ENCODE measurements around the gene AKAP10.
A peak's percentile ranks its signal among the peaks of the same experiment; 100 is the strongest.
"Not testable (repeated sequence)": the region's sequence is repeated elsewhere in the genome, so short reads cannot be mapped to it uniquely, and the experiment has no call there.

Gene AKAP10

DNA sequence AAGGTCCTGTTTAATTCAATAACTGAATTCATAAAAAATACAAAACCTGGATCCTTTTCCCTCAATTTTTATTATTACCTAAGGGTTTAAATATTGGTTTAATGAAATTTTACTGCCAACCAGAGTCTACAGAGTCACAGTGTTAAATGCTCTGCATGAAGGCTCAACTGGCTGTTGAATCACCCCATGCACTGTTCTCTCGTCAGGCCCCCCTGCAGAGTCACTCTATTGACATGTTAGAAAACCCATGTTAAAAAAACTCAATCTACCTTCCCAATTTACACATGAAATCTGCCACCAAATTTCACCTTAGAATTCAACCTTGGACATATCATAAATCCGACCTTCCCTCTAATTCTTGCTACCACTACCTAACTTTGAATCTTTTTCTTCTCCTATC is 66.6 kb downstream of the AKAP10 start:
- DNase-seq: no peak

DNA sequence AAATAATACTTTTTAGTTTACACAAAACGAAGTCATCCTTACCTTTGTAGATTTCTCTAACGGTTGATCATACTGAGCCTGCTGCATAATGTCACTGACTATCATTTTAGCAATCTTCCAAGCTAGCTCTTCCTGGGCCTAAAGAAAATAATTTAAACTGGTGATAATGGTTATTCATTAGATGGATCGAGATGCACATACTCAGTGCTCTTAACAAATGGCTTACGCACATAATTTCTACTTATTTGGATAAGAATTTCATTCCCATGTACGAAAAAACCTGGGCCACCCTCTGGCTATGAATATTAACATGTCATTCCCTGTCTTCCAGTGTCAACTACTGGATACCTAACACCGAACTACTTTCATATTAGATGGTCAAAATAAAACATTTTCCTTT is 68.5 kb downstream of the AKAP10 start:
- no peak for DNase-seq

DNA sequence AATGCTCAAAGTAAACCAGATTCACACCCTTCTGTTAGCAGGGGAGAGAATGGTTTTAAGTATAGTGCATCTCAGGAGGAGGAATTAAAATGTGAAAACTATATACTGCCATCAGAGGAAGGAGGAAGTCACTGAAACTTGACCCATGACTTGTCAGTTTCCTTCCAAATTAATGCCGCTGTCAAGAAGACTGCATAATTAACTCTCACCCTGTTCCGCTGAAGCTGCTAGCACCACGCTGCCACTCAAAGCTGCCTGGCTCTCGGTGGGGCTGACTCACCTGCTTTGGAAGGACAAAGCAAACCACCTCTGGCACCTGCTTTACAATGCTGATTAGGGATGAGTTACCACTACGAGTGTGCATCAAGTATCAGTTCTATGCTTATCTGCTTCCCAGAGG is 72.1 kb downstream of the AKAP10 start:
- DNase-seq: no peak

DNA sequence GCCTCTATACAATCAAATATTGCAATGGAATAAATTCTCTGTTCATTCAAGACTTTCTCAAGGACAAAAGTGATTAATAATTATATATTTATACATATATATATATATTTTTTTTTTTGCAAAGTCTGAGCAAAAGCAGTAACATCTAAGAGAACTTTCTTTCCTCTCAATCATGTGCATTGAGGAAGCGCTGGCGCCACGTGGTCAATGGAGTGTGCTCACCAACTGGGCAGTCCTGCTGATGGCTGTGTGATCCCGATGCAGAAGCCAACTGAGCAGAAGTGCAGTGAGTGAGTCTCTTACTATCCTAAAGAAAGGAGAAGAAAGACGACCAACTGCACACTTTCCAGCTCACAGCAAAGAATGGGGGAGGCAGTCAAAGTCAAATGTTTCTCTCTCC is 72.7 kb downstream of the AKAP10 start:
- no peak for DNase-seq

DNA sequence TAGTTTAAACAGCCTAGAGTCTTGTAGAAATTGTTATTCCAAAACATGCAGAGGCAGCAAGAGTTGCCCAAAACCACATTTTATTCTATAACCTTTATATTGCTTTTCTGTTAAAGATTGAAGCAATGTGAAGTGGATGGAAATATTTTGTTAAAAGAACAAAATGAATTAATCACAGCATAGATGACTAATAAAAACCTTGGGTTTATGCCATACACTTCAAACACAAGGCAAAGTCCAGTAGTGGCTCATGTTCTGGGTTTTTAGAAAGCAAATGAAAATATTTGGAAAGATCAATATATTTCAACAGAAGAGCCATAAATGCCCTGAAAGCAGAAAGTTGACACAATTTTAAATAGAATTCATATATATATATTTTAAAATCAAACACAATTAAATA is 73.2 kb downstream of the AKAP10 start:
- no peak for DNase-seq

DNA sequence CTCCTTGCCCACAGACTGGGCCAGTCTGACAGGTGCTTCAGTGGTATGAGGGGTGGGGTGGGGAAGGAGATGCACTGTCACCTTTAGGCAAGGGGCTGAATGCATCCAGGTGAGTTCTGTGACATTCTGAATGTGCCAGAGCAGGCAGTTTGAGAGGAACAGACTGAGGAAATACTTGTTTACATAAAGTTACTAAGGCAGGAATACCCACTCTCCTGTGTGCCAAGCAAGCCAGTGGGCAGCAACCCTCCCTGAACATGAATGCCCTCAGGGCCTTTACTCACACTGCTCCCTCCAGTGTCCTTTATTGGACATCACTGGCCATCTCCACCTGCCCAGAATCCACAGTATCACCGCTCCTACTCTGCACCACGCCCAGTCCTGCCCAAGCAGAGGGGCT is 76.8 kb downstream of the AKAP10 start:
- no peak for DNase-seq

DNA sequence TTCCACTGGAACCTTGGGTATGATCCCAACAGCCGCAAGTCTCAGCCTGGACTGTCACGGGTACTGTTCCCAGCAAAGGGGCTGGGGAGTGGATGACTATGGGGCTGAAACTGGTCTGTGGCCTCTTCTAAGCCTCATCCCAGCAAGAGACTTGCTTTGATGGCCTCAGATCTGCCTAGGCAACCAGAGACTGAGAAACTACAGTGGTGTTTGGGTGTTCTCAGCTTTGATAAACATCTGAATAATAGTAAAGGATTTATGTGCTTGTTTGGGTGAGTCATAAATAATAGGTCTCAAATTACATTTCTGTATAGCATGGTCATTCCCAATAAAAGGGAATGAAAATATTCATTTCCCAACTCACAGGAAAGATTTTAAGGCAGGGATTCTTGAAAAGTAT is 79.7 kb downstream of the AKAP10 start:
- DNase-seq: no peak

DNA sequence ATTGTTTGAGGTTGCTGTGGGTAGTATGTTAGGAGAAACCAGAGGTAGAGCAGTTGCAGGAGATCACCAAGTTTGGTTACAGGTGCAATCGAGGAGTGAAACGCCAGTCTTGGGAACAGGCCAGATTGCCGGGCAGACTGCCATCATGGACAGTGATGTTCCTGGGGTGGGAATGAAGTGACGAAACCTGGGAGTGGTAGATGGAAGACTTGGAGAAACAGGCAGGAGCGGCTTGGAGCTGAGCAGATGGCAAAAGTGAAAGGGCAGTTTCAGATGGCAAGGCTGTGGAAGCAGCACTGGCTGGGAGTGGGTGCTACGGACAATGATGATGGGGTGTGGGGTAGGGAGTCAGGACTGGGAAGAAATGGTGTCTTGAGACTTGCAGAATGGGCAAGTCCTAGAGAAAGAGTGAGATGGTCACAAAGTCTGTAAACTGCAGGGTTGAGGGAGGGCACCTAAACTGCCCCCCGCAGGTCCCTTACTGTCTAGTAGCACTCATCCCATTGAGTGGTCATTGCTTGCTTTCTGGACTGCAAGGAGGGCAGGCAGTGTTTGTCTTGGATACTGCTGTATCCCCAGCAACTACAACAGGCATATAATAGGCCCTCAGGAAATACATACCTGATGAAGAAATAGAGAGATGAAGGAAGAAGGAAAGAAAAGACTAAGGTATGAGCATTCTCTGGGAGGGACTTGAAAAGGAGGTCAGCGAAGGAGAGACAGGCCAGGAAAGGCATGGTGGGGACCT is 80.4 kb downstream of the AKAP10 start:
- no peak for DNase-seq

DNA sequence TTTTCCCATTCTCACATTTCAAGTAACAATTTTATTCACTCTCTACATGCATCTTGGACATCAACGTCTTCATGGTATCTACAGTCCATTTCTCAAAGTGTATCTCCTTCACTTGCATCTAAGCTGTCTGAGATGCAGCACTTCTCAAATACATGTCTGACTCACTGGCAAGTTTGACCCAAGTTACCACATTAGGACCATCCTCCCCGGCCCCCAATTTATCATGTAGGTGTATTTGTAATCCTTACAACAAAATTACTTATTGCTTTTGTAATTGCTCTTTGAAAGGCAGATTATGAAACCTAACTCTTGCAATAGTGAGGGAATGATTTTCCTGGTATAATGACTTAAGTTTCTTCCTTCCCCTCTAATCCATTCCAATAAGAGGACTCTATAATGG is 80.9 kb downstream of the AKAP10 start:
- DNase-seq: no peak

DNA sequence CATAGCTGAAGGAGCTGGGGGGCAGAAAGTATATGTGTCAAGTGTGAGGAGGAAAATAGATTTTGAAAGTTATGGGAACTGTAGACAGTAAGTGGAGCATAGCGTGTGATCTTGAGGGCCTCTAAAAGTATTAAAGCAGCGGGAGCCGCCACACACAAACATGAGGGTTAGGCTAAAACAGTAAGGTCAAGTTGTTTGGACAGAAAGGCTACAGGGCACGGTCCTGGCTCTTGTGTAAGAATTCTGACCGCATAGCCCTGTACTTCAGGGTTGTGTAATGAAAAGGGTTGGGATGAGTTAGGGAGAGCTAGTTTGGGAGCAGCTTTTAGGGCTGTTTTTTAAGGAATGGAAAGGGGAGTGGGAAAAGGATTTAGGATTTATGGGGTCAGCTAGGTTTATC is 87.1 kb downstream of the AKAP10 start:
- DNase-seq: not testable (repeated sequence)

DNA sequence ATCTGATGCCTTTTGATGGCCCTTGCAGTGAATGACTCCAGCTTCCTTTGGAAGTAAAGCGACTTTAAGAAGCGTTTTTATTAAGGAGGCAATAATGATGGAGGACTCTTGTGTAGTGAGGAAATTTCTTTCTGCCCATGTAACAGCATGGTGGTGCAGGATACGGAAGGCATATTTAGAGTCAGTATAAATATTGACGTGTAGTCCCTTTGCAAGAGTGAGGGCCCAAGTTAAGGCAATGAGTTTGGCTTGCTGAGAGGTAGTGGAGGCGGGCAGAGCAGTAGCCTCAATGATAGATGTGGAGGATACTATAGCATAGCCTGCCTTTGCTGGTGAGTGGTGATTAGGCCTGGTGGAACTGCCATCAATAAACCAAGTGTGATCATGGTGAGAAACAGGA is 87.6 kb downstream of the AKAP10 start:
- DNase-seq: not testable (repeated sequence)

DNA sequence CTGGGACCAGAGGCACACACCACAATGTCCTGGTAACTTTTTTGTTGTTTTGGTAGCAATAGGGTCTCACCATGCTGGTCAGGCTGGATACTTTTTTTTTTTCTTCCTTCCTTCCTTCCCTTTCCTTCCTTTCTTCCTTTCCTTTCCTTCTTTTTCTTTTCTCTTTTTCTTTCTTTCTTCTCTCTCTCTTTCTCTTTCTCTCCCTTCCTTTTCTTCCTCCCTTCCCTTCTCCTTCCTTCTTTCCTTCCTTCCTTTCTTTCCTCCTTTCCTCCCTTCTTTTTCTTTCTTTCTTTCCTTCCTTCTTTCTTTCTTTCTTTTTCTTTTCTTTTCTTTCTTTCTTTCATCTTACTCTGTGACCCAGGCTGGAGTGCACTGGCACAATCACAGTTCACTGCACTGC is 91.5 kb downstream of the AKAP10 start:
- no peak for DNase-seq

DNA sequence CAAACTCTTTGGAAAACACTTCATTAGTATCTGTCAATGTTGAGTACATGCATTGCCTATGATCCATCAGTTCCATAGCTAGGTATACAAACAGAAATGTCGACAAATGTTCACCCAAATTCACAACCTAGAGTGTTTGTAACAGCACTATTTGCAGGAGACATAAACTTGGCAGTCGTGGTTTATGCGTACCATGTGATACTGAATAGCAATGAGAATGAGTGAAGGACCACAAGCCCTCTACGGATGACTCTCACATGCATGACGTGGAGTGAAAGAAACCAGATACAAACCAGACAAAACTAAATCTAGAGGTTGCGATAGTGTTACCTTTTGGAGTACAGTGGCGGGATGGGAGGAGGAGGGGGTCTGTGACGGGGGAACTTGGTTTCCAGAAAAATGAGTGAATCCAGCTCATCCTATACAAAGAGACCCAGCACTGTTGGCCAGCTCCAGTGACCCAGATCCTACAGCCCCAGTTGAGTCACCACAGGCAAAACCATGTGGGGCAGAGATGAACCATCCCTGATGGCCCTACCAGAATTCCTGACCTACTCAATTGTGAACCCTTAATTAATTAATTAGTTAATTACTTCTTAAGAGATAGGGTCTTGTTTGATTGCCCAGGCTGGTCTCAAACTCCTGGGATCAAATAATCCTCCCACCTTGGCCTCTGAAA is 94.0 kb downstream of the AKAP10 start:
- DNase-seq: no peak

DNA sequence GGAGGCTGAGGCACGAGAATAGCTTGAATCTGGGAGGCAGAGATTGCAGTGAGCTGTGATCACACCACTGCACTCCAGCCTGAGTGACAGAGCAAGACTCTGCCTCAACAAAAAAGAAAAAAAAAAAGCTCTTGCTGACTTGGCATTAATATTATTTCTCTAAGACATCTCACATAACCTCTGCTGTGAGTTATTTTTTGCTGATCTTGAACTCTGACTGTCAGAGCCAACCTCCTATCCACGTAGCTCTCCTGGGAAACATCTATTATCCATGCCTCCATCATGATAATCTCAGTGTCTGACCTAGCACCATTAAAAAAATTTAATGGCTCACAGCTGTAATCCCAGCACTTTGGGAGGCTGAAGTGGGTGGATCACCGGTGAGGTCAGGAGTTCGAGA is 97.2 kb downstream of the AKAP10 start:
- no peak for DNase-seq

DNA sequence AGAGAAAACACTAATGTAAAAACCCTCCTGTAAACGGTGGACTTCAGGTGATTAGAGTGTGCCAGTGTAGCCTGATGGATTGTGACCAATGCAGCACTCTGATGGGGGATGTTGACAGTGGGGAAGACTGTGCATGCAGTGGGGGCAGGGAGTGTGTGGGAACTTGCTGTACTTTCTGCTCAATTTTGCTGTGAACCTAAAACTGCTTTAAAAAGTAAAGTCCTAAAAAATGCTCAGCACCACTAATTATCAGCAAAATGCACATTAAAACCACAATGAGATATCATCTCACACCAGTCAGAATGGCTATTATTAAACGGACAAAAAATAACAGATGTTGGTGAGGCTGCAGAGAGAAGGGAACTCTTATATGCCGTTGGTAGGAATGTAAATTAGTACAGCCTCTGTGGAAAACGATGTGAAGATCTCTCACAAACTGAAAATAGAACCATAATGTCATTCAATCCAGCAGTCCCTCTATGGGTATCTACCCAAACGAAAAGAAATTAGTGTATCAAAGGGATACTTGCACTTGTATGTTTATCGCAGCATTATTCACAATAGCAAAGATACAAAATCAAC is 100.2 kb downstream of the AKAP10 start:
- no peak for DNase-seq

DNA sequence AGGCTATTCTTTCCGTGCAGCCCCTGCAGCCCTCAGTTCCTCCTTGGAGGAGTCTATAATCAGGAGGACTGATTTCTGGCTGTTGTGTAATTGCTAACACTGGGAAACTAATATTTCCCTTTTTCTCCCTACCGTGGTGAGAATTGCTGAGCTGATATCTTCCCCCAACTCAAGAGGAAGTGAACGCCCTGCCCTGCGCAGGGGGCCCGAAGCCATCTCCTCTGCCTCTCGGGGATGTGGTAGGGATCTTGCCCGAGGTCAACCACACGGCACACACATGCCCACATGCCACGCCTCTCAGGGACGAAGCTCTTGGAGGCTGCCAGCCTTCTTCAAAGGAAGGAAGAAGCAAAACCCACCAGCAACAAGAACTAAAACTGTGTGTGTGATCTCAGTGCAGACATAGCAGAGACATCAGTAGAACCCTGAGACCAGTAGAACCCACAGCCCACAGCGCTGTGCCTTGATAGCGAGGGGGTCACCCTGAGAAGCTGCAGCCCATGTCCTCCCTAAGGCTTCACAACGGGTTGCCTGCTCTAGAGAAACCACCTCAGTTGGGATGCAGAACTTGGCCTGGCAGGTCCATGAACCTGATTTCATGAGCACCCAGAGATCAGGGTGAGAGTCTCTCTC is 101.0 kb downstream of the AKAP10 start:
- no peak for DNase-seq

DNA sequence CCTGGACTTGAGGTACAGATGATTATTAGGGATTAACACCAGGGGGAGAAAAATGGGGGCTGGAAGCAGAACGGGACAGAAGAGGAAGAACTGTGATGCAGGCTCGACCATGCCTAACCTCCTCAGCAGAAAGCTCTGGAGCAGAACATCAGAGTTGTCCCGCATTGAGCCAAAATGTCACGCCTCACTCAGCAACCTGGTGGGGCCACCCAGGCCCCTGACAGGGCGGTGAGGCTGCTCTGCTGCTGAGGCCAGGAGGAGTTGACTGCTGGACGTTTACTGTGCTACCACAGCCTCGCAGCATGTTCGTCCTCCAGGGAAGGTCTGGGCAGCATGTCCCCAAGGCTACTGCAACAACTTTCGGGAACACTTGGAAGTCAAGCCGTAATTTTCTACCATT is 103.4 kb downstream of the AKAP10 start:
- no peak for DNase-seq

DNA sequence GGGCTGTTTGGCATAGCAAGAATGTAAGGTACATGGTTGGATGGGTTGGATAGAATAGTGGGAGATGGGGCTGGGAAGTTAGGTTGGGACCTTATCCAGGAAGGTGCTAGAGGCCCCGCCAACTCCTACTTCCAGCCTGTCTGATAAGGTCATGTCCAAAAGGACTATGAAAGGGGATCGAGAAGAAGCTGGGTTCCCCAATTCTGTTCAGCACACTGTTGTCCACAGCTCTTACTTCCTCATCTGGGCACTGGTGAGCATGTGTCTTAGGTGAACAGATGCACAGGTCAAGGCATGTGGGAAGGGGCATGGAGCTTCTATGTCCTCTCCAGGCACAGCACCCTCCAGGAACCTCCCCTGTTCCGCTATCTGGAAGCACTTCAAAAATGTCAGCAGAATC is 104.3 kb downstream of the AKAP10 start:
- DNase-seq: no peak

DNA sequence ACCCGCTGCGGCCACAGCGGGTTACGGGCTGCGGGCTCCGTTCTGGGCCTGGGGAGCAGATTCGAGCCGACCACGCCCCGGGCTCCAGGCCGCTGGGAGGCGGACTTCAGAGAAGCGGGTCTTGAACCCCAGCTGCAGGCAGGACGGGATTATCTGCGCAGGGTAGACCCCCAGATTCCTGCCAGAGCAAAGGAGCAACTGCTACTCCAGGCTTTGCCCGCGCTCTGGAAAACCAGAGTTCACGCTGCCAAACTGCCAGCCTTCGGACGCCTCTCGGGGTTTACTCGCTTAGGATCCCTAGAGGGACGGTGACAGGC is 109.6 kb downstream of the AKAP10 start:
- DNase-seq: no peak

DNA sequence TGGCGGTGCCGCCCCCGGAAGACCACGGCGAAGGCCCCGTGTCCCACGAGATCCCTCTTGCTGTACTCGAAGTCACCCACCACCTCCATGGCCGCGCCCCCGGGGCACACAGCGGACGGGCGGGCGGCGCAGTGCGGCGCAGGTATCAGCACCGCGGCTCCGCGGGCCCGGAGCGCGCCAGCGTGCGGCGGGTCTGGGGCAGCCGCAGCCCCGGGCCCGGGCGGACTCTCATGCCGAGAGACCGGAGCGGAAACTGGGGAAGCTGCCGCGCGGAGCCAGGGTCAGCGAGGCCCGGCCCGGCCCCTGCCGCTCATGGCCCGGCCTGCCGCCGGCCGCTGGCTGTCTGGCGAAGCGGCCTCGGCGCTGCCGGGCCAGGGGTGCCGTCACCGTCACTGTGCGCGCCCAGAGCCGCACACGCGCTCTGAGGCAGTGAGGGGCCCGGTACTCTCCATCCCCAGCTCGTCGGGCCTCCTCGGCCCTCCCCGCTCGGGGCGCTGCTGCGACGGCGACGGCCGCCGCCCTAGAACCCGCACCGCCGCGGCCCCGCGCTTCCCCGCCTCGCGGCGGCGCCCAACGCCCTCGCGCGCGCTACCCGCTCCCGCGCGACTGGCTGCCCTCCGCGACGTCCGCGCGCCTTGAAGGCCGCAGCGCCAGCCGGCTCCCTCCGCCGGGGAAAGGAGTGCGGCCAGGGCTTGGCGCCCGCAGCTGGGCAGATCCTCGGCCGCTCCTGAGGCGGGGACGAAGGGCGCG is 110.1 kb downstream of the AKAP10 start, which contains the start of gene ULK2:
TSS of gene ULK2 (minus strand) at position 608 of the 750 bp plus-strand sequence. CDS start at position 89, 519 bp downstream.
- DNase-seq: peak; percentile 43

DNA sequence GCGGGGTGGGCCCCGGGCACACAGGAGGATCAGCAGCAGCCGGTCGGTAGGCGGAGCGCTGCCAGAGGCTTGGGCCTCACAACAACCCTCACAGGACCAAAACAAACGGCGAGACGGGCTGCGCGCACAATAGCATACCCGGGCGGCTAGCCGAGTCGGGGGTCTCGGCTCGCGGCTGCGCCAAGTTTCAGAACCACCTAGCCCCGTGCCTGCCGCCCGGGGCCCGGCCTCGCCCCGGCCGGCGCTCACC is 110.6 kb downstream of the AKAP10 start:
- peak; percentile 48 for DNase-seq

DNA sequence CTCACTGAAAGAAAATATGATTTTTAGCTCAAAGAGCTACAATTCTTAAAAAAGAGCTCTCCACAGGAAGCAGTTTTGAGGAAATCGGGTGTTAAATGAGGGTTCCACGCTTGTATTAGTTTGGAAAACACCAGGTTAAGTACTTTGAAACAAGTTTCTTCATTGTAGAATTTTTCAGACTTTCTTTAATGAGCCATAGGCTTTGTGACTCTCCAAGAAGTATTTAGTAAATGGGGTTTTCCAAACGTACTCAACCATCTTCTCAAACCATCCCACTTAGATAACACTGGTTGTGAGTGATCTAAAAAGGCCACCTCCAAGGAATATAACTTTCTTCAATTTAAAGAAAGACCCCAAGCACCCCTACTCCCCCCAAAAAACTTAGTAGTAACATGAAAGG is 112.6 kb downstream of the AKAP10 start:
- DNase-seq: no peak

DNA sequence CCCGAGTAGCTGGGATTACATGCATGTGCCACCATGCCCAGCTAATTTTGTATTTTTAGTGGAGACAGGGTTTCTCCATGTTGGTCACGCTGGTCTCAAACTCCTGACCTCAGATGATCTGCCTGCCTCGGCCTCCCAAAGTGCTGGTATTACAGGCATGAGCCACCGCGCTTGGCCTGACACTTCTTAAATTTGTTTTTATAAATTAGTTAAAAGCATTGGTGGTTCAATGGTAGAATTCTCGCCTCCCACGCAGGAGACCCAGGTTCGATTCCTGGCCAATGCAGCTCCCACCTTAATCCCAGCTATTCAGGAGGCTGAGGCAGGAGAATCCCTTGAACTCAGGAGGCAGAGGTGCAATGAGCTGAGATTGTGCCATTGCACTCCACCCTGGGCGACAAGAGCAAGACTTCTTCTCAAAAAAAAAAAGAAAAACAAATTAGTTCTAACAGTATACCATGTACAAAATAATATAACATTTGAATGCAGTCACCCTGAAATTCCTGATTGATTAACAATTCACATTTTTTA is 116.9 kb downstream of the AKAP10 start:
- DNase-seq: not testable (repeated sequence)
